ENCODE data around the gene MTMR2.

GRCh38 chr11:95850137-95850536 is 73.8 kb downstream of the MTMR2 start:
- TF ChIP-seq ZNF274 (IDR thresholded peaks at IDR 0.05; ENCODE audit: low read depth, low read length), result no peak
- no peak for TF ChIP-seq YY1 (IDR thresholded peaks at IDR 0.05; ENCODE audit: insufficient read depth, insufficient read length)
- no peak for TF ChIP-seq SUZ12 (IDR thresholded peaks at IDR 0.05; ENCODE audit: extremely low read depth, insufficient read depth, insufficient read length)
